ENCODE results near the gene UBE4B. TPM values are rescaled to one million over a fixed set of nuclear protein-coding genes. Genes with fewer than 3 reads are reported as not detected.

UBE4B gene
- total and polyA plus RNA-seq, 2 of the 4 experiments (the other 2 are of a cell fraction), result 26.5 to 39.3 TPM

- ChIA-PET POLR2A (ENCODE audit: unreplicated experiment) (no interaction called here), CTCF (interaction anchor here (0.6 kb wide), 1 partner anchor 37 kb away, joined by 3 read pairs; no protein-coding TSS in a partner anchor)
- Histone ChIP-seq H3K4me2 (ENCODE audit: low read depth, low read length) (no peak overlapping the region), H4K5ac (ENCODE audit: low read depth, low read length) (no peak overlapping the region), H4K20me1 (ENCODE audit: insufficient read depth, low read length) (peaks cover 24% of the 10 kb centered on the region), H2AK5ac (ENCODE audit: low read depth, low read length) (no peak overlapping the region), H2AFZ (replicated peaks; ENCODE audit: low read length, poor library complexity) (no peak overlapping the region), H3K14ac (replicated peaks; ENCODE audit: low read depth, low read length) (no peak overlapping the region), H2AK9ac (replicated peaks; ENCODE audit: low read depth, low read length, poor library complexity) (no peak overlapping the region), H3K23ac (ENCODE audit: low read depth, low read length) (no peak overlapping the region), H2BK120ac (ENCODE audit: low read depth, low read length) (no peak overlapping the region), H2BK15ac (ENCODE audit: low read depth, low read length) (no peak overlapping the region), H3K27ac (ENCODE audit: insufficient read depth, low read length) (no peak overlapping the region), H3K27me3 (ENCODE audit: control insufficient read depth, insufficient read depth, low read length) (no peaks in the 10 kb centered on the region), H3K9me1 (ENCODE audit: insufficient read depth, low read length) (peaks cover 19% of the 10 kb centered on the region), H2BK20ac (ENCODE audit: low read depth, low read length) (no peak overlapping the region), H3K18ac (ENCODE audit: low read depth, low read length) (no peak overlapping the region), H4K8ac (ENCODE audit: low read depth in 2 of 2, low read length in 2 of 2) (no peak overlapping the region), H3K9me3 (ENCODE audit: control insufficient read depth, insufficient read depth, low read length) (no peaks in the 10 kb centered on the region), H3K56ac (ENCODE audit: extremely low read depth, insufficient read depth, low read length) (no peak overlapping the region), H2BK5ac (ENCODE audit: low read depth, low read length, poor library complexity, severe bottlenecking) (no peak overlapping the region), H3K9ac (ENCODE audit: low read depth, low read length) (no peak overlapping the region), H3K36me3 (ENCODE audit: control insufficient read depth, insufficient read depth, low read length) (peaks cover 2% of the 10 kb centered on the region; the same call in 1 of the 2 replicates), H3K4me3 (ENCODE audit: insufficient read depth, low read depth, low read length) (no peak overlapping the region), H3K79me1 (ENCODE audit: low read depth in 1 of 2, low read length in 2 of 2) (peaks cover 32 to 74% of the 10 kb centered on the region in 2 experiments), H3K4ac (ENCODE audit: low read depth, low read length) (no peak overlapping the region), H4K91ac (ENCODE audit: insufficient read depth, low read depth, low read length) (no peak overlapping the region), H3K4me1 (ENCODE audit: control insufficient read depth, insufficient read depth, low read length) (peaks cover 11% of the 10 kb centered on the region)
- no peak for TF ChIP-seq MAFK (IDR thresholded peaks at IDR 0.05; ENCODE audit: low read depth, low read length)
- TF ChIP-seq BHLHE40 (IDR thresholded peaks at IDR 0.05; ENCODE audit: low read depth, low read length), result no peak
- TF ChIP-seq MXI1 (IDR thresholded peaks at IDR 0.05; ENCODE audit: borderline replicate concordance, low read depth, low read length), result no peak
- no peak for TF ChIP-seq SMC3 (IDR thresholded peaks at IDR 0.05; ENCODE audit: low read depth, low read length)
- TF ChIP-seq RCOR1 (IDR thresholded peaks at IDR 0.05; ENCODE audit: insufficient replicate concordance, low read length), result no peak
- TF ChIP-seq USF2 (IDR thresholded peaks at IDR 0.05; ENCODE audit: low read depth, low read length), result no peak
- TF ChIP-seq POLR2A (IDR thresholded peaks at IDR 0.05; ENCODE audit: low read depth, low read length), result no peak
- TF ChIP-seq NFE2L2 (IDR thresholded peaks at IDR 0.05; ENCODE audit: low read depth, low read length), result no peak
- no peak for TF ChIP-seq CHD1 (IDR thresholded peaks at IDR 0.05; ENCODE audit: low read depth, low read length)
- TF ChIP-seq RAD21 (IDR thresholded peaks at IDR 0.05; ENCODE audit: low read length), result no peak
- in situ Hi-C loops (cut with MboI; ENCODE audit: low sequenced_read_pairs) (no loop called here), dilution Hi-C loops (cut with HindIII; ENCODE audit: low sequenced_read_pairs, unreplicated experiment) (no loop called here), intact Hi-C loops (cut with micrococcal nuclease) (no loop called here)
- 100% methylated on average over 1 of the region's 6 CpGs; no CpG with 5 or more reads in 1 of the 2 experiments for WGBS, 2 experiments (ENCODE audit: extremely low coverage in 2 of 2, insufficient read length in 1 of 2)
- BruUV-seq (replicated peaks), result no TSS peak
- ATAC-seq (ENCODE audit: low read depth) (no peak), DNase-seq (no peak)
Observed at GRCh38 chr1:10071640-10072039, 38.9 kb downstream of the UBE4B start.
